HG02943 (cell line): Measurements from ENCODE around the gene SRMS.

Experiments used
- ATAC-seq: cut with Tn5 transposase; IDR thresholded peaks from one replicate; pipeline ENCODE4 v1.9.1; 2021; ENCODE audit warnings: mild to moderate bottlenecking, low read depth, moderate library complexity; ENCODE audit not compliant: unreplicated experiment

Gene SRMS, protein sequence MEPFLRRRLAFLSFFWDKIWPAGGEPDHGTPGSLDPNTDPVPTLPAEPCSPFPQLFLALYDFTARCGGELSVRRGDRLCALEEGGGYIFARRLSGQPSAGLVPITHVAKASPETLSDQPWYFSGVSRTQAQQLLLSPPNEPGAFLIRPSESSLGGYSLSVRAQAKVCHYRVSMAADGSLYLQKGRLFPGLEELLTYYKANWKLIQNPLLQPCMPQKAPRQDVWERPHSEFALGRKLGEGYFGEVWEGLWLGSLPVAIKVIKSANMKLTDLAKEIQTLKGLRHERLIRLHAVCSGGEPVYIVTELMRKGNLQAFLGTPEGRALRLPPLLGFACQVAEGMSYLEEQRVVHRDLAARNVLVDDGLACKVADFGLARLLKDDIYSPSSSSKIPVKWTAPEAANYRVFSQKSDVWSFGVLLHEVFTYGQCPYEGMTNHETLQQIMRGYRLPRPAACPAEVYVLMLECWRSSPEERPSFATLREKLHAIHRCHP

GRCh38 chr20:63547725-63548480 is at the start of gene SRMS:
SRMS (minus strand) TSS chr20:63547749; CDS start chr20:63547463, 286 bp downstream.
- no peak for ATAC-seq

- ATAC-seq: no peak
Observed at GRCh38 chr20:63596423-63596822, 48.9 kb upstream of the SRMS start.

DNA sequence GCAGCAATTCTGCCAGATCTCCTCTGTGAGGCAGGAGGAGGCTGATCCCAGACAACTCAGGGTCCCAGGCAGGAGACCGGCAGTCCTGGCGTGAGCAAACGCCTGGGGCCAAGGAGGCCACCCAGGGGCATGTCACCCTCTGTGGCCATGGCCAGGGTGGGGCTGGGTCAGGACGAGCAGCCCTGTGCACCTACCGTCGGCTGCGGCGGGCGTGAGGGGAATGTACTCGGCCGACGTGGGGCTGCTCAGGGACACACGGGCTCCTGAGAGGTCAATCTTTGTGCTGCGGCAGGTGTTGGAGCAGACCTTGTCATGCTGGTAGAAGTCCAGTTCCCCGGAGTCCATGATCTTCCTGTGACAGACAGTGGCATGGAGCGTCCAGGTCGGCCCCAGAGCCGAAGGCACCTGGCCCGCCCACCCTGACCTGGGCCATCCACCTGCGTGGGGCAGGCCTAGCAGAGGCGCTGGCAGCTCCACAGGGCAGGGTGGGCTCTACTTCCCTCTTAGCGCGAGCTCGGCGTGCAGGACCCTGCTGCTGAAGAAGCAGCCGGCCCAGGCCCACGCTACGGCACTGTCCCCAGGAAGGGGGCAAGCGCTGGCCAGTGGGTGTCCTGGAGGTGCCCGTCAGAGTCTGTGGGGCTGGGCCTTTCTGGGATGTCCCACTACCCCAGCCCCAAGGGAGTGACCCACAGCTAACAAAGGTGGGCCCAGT is 48.0 kb upstream of the SRMS start:
- ATAC-seq: no peak

- no peak for ATAC-seq
Observed at GRCh38 chr20:63594043-63594561, 46.6 kb upstream of the SRMS start.

- no peak for ATAC-seq
Observed at GRCh38 chr20:63592661-63593060, 45.1 kb upstream of the SRMS start.

DNA sequence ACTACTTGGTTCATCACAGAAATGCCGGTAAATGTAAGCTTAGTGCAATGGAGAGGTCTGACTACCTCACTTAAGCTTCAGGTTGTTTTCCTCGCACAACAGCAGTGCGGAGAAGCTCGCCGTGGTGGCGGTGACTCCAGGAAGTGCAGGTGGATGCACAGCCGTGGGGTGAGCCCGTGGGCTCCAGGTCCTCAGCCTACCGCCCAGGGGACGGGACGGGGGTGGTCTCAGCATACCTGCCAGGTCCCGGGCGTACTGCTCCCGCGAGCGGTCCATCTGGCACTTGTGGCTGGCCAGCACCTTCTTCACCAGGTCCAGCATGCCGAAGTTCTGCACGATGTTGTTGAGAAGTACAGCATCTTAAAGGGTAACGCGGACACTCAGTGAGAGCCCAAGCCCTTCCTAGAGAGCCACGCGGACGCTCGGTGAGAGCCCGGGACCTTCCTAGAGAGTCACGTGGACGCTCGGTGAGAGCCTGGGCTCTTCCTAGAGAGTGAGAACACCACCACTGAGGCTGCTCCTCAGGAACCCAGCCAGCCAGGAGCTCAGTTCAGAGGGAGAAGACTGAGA is 44.3 kb upstream of the SRMS start:
- ATAC-seq: no peak

- ATAC-seq: no peak
Observed at GRCh38 chr20:63591147-63591533, 43.6 kb upstream of the SRMS start.

- ATAC-seq: no peak
Observed at GRCh38 chr20:63590218-63591146, 42.9 kb upstream of the SRMS start.

GRCh38 chr20:63589261-63590217 is 42.0 kb upstream of the SRMS start:
- ATAC-seq: no peak

DNA sequence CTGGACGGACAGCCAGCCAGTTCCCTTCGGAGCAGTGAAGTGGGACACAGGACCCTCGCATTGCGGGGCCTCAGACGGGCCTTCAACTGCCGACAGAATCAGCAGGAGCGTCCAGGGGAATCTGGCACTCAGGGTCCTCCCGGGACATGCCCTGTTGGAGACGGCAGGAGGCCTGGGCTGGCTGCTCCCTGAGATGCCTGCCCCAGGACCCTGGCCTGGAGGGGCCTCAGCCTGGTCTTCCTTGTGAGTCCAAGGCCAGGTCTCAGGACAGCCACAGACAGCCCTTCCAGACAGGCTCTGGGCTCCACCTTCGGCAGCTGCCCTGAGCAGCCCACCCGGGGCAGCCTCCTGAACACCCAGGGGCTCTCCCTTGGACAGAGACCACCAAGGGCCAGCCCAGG is 41.1 kb upstream of the SRMS start:
- no peak for ATAC-seq

DNA sequence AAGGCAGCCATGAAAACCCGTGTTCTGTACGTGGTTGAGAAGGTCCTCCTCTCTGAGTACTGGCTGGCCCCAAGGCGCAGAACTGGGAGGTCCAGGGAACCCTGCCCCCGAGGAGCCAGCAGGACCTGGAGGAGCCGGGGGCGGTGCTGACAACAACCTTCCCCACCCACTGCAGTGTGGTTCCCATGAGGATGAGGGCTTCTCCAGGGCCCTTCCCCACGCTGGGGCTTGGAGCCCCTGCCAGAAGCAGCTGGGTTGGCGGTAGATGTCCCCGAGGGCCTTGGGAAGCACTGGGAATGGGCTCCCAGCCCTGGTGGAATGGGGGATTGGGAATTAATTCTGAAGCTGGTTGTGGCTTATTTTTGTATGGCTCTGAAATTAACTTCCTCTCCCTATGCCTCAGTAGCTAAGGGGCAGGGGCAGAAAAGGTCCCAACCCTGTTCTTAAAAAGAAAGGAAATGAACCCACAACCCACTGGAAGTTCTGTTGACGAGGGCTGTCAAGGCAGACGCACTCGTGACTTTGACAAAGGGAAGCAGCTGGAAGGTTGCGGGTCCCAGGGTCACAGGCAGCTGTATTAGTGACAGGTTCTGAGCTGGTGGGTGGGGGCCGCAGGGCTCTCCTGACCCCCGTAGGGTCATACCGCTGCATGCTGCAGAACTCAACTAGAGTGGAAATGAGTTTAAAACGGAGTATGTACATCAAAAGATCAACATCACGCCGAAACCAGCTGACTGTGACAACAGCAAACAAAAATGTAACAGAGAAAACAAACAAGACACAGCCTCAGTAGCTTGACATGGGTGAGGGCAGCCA is 40.4 kb upstream of the SRMS start:
- no peak for ATAC-seq

GRCh38 chr20:63587256-63587655 is 39.7 kb upstream of the SRMS start:
- no peak for ATAC-seq

GRCh38 chr20:63586797-63587196 is 39.2 kb upstream of the SRMS start:
- ATAC-seq: no peak

DNA sequence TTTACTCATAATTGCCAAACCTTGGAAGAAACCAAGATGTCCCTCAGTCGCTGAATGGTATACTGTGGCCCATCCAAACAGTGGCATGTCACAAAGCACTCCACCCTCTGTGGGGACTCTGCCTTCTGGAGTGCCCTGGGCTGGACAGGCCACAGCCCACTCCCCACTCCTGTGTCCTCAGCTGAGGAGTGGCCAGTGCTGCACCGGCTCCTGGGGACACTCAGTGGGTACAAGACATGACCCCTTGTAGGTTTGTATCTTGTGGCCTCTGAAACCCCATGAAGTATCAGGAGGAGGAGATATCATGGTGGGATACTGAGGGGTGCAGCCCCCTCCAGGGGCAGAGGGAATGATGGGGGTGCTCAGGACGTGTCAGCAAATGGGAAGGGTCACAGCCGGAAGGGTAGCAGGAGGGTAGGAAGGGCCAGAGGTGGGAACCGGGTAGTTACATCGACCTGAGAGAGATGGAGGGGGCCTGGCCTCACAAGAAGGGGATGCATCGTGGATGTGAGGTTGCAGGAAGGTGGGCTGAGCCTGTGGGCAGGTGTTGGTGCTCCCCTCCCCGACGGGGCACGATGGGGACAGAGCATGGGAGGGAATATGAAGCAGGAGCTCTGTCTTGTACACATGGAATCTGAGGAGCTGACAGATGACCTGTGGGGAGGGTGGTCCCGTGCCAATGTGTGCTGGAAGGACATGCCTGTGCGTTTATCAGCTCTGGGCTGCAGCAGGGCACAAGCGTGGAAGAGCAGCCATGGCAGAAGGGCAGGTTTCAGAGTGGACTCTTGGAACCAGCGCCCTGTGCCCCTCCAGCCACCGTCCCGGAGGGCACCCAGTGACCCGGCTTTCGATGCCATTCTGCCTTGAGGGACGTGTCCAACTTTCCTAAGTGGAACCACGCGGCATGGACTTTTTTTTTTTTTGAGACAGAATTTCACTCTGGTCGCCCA is 38.3 kb upstream of the SRMS start:
- ATAC-seq: no peak

- ATAC-seq: no peak
Observed at GRCh38 chr20:63582382-63583063, 35.0 kb upstream of the SRMS start.
